Cardiac fibroblast (primary cell): ENCODE results near the gene DHX32.

ENCODE experiments used
- DNase-seq, 2 donors: peaks; one replicate each; pipeline versions ENCODE4 v3.0.0 to v3.0.0-alpha.2; 2010; ENCODE audit warnings: low read depth in 2 of 2
- H3K4me3 ChIP-seq, 2 donors: replicated peaks in 1 of 2; 1 replicate in 1 of 2; 2 replicates in 1 of 2; pipeline ENCODE4 v1.5.1; 2011; ENCODE audit warnings: low read depth in 2 of 2, low read length in 2 of 2, mild to moderate bottlenecking in 2 of 2, moderate library complexity in 1 of 2
- CTCF ChIP-seq: IDR thresholded peaks from one replicate; pipeline ENCODE4 v1.5.1; 2011; ENCODE audit warnings: low read depth, mild to moderate bottlenecking, low read length, inconsistent platforms

The DHX32 gene

GRCh38 chr10:125795128-125795527, 86.0 kb downstream of the DHX32 start:
- no peak overlapping the region for H3K4me3 ChIP-seq
- no peak for DNase-seq
- TF ChIP-seq CTCF = no peak

GRCh38 chr10:125792342-125793300, 88.5 kb downstream of the DHX32 start:
- no peak for DNase-seq
- H3K4me3 ChIP-seq = no peak overlapping the region
- TF ChIP-seq CTCF = no peak

GRCh38 chr10:125788156-125789034, 92.7 kb downstream of the DHX32 start:
- H3K4me3 ChIP-seq = no peak overlapping the region
- TF ChIP-seq CTCF = no peak
- DNase-seq = no peak
